HL-60 (cell line): ENCODE results near the gene TSPEAR.

Experiments
- POLR2AphosphoS5 ChIP-seq: IDR thresholded peaks from 2 replicates; pipeline ENCODE4 v1.6.1; 2012; ENCODE audit warnings: low read depth
- TF ChIP-seq, protein P1 (sequence below): IDR thresholded peaks from one replicate; pipeline ENCODE4 v1.5.1; 2011; ENCODE audit warnings: low read length, control low read depth, inconsistent platforms; ENCODE audit not compliant: insufficient read depth
- TF ChIP-seq, protein P2 (sequence below): IDR thresholded peaks from 2 replicates; pipeline ENCODE4 v1.6.1; 2012; ENCODE audit warnings: low read depth; ENCODE audit not compliant: insufficient replicate concordance

DNA sequence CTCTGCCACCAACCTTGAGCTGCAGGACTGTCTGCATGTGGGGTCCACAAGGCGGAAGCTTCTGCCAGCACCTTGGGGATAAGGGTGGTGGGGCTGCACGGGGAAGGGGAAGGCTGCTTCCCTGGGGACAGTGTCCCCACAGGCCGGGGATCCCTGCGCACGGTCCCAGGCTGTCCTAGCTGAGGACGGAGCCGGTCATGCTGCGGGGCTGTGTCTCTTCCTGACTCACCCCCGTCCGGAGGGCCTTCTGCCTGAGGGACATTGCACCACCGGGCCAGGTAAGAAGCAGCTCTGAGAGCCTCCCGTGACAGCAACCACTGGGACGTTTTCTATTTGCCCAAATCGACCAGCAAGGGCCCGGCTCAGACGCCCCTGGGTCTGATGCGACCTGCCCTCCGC lies 201.3 kb downstream of the TSPEAR start:
- TF ChIP-seq, protein P1, sequence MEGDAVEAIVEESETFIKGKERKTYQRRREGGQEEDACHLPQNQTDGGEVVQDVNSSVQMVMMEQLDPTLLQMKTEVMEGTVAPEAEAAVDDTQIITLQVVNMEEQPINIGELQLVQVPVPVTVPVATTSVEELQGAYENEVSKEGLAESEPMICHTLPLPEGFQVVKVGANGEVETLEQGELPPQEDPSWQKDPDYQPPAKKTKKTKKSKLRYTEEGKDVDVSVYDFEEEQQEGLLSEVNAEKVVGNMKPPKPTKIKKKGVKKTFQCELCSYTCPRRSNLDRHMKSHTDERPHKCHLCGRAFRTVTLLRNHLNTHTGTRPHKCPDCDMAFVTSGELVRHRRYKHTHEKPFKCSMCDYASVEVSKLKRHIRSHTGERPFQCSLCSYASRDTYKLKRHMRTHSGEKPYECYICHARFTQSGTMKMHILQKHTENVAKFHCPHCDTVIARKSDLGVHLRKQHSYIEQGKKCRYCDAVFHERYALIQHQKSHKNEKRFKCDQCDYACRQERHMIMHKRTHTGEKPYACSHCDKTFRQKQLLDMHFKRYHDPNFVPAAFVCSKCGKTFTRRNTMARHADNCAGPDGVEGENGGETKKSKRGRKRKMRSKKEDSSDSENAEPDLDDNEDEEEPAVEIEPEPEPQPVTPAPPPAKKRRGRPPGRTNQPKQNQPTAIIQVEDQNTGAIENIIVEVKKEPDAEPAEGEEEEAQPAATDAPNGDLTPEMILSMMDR, result no peak
- TF ChIP-seq, protein P2, sequence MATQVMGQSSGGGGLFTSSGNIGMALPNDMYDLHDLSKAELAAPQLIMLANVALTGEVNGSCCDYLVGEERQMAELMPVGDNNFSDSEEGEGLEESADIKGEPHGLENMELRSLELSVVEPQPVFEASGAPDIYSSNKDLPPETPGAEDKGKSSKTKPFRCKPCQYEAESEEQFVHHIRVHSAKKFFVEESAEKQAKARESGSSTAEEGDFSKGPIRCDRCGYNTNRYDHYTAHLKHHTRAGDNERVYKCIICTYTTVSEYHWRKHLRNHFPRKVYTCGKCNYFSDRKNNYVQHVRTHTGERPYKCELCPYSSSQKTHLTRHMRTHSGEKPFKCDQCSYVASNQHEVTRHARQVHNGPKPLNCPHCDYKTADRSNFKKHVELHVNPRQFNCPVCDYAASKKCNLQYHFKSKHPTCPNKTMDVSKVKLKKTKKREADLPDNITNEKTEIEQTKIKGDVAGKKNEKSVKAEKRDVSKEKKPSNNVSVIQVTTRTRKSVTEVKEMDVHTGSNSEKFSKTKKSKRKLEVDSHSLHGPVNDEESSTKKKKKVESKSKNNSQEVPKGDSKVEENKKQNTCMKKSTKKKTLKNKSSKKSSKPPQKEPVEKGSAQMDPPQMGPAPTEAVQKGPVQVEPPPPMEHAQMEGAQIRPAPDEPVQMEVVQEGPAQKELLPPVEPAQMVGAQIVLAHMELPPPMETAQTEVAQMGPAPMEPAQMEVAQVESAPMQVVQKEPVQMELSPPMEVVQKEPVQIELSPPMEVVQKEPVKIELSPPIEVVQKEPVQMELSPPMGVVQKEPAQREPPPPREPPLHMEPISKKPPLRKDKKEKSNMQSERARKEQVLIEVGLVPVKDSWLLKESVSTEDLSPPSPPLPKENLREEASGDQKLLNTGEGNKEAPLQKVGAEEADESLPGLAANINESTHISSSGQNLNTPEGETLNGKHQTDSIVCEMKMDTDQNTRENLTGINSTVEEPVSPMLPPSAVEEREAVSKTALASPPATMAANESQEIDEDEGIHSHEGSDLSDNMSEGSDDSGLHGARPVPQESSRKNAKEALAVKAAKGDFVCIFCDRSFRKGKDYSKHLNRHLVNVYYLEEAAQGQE, result no peak
- no peak for TF ChIP-seq POLR2AphosphoS5
